ENCODE results near the gene MSRB1. TPM values are rescaled to one million over a fixed set of nuclear protein-coding genes. Genes with fewer than 3 reads are reported as not detected.

MSRB1 gene
- polyA plus RNA-seq, 1 donor from 2014 or later, result 6.0 TPM

DNA sequence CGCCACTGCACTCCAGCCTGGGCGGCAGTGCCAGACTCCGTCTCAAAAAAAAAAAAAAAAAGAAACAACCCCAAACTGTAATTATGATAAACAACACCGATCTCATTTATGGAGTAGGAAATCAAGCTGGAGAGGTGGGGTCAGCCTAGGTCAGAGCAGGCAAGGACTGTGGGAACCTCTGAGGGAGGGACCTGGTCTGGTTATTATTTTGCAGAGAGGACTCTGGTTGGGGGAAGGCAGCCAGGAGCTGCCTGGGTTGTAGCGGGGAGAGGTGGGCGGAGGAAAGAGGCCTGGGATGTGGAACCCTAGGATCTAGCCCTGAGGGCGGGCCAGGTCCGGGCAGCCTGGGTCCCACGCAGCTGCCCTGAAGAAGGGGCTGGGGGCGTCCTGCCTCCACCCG is 13.9 kb downstream of the MSRB1 start:
- Histone ChIP-seq H3K36me3 (ENCODE audit: insufficient read depth, low read length) (no peaks in the 10 kb centered on the region), H3F3A (ENCODE audit: insufficient read depth, low read length, poor library complexity, severe bottlenecking) (no peaks in the 10 kb centered on the region), H3K9ac (ENCODE audit: low read length) (peak overlapping the region; percentile 38), H3K27ac (ENCODE audit: low read length) (no peak overlapping the region), H3K9me3 (ENCODE audit: low read length) (no peaks in the 10 kb centered on the region), H3K4me3 (ENCODE audit: low read length) (peak overlapping the region; percentile 56), H4K20me1 (ENCODE audit: insufficient read depth) (no peaks in the 10 kb centered on the region), H3K27me3 (ENCODE audit: insufficient read depth, low read depth, low read length) (no peaks in the 10 kb centered on the region), H2AFZ (ENCODE audit: low read depth, low read length) (no peak overlapping the region), H3K4me2 (ENCODE audit: low read length) (no peak overlapping the region), H3K79me2 (replicated peaks; ENCODE audit: insufficient read depth, low read length) (no peaks in the 10 kb centered on the region), H3K9me2 (ENCODE audit: insufficient read depth, low read length) (no peaks in the 10 kb centered on the region)
- TF ChIP-seq RAD21 (conservative IDR thresholded peaks at IDR 0.05), result no peak
- TF ChIP-seq TAF1 (IDR thresholded peaks at IDR 0.05; ENCODE audit: low read depth), result no peak
- TF ChIP-seq POLR2AphosphoS5 (IDR thresholded peaks at IDR 0.05), result no peak
- TF ChIP-seq EP300 (conservative IDR thresholded peaks at IDR 0.05; ENCODE audit: poor library complexity, severe bottlenecking), result no peak
- TF ChIP-seq SMC3 (conservative IDR thresholded peaks at IDR 0.05; ENCODE audit: poor library complexity), result no peak
- no peak for TF ChIP-seq EZH2 (IDR thresholded peaks at IDR 0.05; ENCODE audit: borderline replicate concordance, insufficient read depth, low read length, poor library complexity, severe bottlenecking)
- no peak for TF ChIP-seq MXI1 (conservative IDR thresholded peaks at IDR 0.05; ENCODE audit: poor library complexity, severe bottlenecking)
- TF ChIP-seq, protein P1, sequence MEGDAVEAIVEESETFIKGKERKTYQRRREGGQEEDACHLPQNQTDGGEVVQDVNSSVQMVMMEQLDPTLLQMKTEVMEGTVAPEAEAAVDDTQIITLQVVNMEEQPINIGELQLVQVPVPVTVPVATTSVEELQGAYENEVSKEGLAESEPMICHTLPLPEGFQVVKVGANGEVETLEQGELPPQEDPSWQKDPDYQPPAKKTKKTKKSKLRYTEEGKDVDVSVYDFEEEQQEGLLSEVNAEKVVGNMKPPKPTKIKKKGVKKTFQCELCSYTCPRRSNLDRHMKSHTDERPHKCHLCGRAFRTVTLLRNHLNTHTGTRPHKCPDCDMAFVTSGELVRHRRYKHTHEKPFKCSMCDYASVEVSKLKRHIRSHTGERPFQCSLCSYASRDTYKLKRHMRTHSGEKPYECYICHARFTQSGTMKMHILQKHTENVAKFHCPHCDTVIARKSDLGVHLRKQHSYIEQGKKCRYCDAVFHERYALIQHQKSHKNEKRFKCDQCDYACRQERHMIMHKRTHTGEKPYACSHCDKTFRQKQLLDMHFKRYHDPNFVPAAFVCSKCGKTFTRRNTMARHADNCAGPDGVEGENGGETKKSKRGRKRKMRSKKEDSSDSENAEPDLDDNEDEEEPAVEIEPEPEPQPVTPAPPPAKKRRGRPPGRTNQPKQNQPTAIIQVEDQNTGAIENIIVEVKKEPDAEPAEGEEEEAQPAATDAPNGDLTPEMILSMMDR (IDR thresholded peaks at IDR 0.05; ENCODE audit: poor library complexity, severe bottlenecking), result no peak
- TF ChIP-seq, protein P2, sequence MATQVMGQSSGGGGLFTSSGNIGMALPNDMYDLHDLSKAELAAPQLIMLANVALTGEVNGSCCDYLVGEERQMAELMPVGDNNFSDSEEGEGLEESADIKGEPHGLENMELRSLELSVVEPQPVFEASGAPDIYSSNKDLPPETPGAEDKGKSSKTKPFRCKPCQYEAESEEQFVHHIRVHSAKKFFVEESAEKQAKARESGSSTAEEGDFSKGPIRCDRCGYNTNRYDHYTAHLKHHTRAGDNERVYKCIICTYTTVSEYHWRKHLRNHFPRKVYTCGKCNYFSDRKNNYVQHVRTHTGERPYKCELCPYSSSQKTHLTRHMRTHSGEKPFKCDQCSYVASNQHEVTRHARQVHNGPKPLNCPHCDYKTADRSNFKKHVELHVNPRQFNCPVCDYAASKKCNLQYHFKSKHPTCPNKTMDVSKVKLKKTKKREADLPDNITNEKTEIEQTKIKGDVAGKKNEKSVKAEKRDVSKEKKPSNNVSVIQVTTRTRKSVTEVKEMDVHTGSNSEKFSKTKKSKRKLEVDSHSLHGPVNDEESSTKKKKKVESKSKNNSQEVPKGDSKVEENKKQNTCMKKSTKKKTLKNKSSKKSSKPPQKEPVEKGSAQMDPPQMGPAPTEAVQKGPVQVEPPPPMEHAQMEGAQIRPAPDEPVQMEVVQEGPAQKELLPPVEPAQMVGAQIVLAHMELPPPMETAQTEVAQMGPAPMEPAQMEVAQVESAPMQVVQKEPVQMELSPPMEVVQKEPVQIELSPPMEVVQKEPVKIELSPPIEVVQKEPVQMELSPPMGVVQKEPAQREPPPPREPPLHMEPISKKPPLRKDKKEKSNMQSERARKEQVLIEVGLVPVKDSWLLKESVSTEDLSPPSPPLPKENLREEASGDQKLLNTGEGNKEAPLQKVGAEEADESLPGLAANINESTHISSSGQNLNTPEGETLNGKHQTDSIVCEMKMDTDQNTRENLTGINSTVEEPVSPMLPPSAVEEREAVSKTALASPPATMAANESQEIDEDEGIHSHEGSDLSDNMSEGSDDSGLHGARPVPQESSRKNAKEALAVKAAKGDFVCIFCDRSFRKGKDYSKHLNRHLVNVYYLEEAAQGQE (IDR thresholded peaks at IDR 0.05; ENCODE audit: borderline replicate concordance), result no peak

DNA sequence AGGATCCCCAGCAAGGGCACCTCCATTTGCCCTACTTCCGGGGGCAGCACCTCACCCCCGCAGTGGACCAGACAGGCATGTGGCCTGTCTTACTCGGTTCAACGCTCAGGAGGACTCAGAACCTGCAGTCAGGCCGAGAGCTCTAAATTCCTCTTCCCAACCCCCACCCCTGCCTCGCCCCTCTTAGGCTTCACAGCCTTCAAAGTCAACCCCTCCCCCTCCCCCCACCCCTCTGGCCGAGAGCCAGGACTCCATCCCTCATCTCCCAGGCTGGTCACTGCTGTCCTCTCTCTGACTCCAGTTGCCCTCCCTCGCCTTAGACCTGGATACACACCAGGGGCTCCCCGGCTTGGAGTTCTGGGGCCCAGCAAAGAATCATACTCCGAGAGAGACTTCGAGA is 16.7 kb downstream of the MSRB1 start:
- Histone ChIP-seq H3K9me2 (ENCODE audit: insufficient read depth, low read length) (no peaks in the 10 kb centered on the region), H2AFZ (ENCODE audit: low read depth, low read length) (no peak overlapping the region), H3F3A (ENCODE audit: insufficient read depth, low read length, poor library complexity, severe bottlenecking) (no peaks in the 10 kb centered on the region), H3K9me3 (ENCODE audit: low read length) (no peaks in the 10 kb centered on the region), H3K27ac (ENCODE audit: low read length) (no peak overlapping the region), H3K9ac (ENCODE audit: low read length) (no peak overlapping the region), H3K4me3 (ENCODE audit: low read length) (no peak overlapping the region), H4K20me1 (ENCODE audit: insufficient read depth) (no peaks in the 10 kb centered on the region), H3K4me2 (ENCODE audit: low read length) (no peak overlapping the region), H3K27me3 (ENCODE audit: insufficient read depth, low read depth, low read length) (peaks cover 12% of the 10 kb centered on the region), H3K79me2 (replicated peaks; ENCODE audit: insufficient read depth, low read length) (no peaks in the 10 kb centered on the region), H3K36me3 (ENCODE audit: insufficient read depth, low read length) (no peaks in the 10 kb centered on the region)
- no peak for TF ChIP-seq MXI1 (conservative IDR thresholded peaks at IDR 0.05; ENCODE audit: poor library complexity, severe bottlenecking)
- no peak for TF ChIP-seq POLR2AphosphoS5 (IDR thresholded peaks at IDR 0.05)
- no peak for TF ChIP-seq SMC3 (conservative IDR thresholded peaks at IDR 0.05; ENCODE audit: poor library complexity)
- TF ChIP-seq EZH2 (IDR thresholded peaks at IDR 0.05; ENCODE audit: borderline replicate concordance, insufficient read depth, low read length, poor library complexity, severe bottlenecking), result no peak
- TF ChIP-seq RAD21 (conservative IDR thresholded peaks at IDR 0.05), result no peak
- TF ChIP-seq, protein P1 (IDR thresholded peaks at IDR 0.05; ENCODE audit: poor library complexity, severe bottlenecking), result no peak
- TF ChIP-seq, protein P2 (IDR thresholded peaks at IDR 0.05; ENCODE audit: borderline replicate concordance), result no peak

Data from neural cell (in vitro differentiated cells).